ENCODE data around the gene CHKB. TPM values are rescaled to one million over a fixed set of nuclear protein-coding genes. Genes with fewer than 3 reads are reported as not detected.

The CHKB gene
- total RNA-seq, 4 donors from 2014 or later, result 47.0 to 71.3 (median 66.4) TPM

DNA sequence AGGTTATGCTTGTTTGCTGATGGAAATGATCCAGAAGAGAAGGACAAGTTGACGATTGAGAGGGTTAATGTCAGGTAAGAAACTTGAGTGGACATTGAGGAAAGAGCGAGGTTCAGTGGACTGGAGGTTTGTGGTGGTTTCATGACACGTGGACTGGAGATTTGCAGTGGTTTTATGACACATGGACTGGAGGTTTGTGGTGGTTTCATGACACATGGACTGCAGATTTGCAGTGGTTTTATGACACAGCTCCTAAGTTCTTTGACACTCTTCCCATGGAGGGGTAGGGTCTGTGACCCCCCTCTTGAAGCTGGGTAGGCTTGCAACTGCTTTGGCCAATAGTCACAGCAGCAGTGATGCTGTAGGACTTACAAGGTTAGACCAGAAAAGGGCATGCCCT lies 12.5 kb upstream of the CHKB start:
- H3K4me3 ChIP-seq (ENCODE audit: low read depth, poor library complexity, severe bottlenecking), result no peak overlapping the region
- no peak for TF ChIP-seq CTCF (IDR thresholded peaks at IDR 0.05)
- no peak for TF ChIP-seq POLR2A (IDR thresholded peaks at IDR 0.05)
- no peak for DNase-seq (ENCODE audit: low spot score in 2 of 2)
- WGBS, 2 donors, result 88 to 89% methylated on average over 3 of the region's 3 CpGs
- intact Hi-C loops (cut with DNase I; ENCODE audit: low total_unique reads), result no loop called here

DNA sequence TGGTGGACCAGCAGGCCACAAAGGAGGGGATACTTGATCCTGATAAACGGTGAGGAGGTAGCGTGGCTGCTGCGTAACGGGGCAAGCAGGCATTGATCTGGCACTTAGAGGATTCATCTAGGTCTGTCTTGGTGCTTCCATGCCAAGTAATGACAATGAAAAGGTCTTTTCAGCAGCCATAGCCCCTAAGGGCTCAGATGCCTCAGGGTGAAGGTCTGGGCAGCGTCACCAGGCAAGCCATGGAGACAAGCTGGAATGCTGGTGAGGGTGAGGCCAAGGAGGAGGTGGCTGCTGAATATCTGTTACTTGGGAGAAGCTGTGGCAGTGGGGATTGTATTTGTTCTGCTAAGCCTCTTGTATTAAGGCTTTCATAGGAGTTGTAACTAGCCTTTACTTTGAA lies 4.8 kb upstream of the CHKB start:
- 94 to 96% methylated on average over 5 of the region's 5 CpGs for WGBS, 2 donors

GRCh38 chr22:50586416-50586815 lies 3.8 kb upstream of the CHKB start:
- WGBS, 2 donors, result 77 to 83% methylated on average over 4 to 5 of the region's 5 CpGs
- no peak for DNase-seq (ENCODE audit: low spot score in 2 of 2)
- no peak overlapping the region for H3K4me3 ChIP-seq (ENCODE audit: low read depth, poor library complexity, severe bottlenecking)
- TF ChIP-seq CTCF (IDR thresholded peaks at IDR 0.05), result no peak
- no peak for TF ChIP-seq POLR2A (IDR thresholded peaks at IDR 0.05)
- intact Hi-C loops (cut with DNase I; ENCODE audit: low total_unique reads), result no loop called here

More for the DNA sequence above, 4.8 kb upstream of the CHKB start:
- TF ChIP-seq POLR2A (IDR thresholded peaks at IDR 0.05) (no peak), CTCF (IDR thresholded peaks at IDR 0.05) (no peak)
- H3K4me3 ChIP-seq (ENCODE audit: low read depth, poor library complexity, severe bottlenecking), result no peak overlapping the region
- DNase-seq (ENCODE audit: low spot score in 2 of 2), result no peak
- intact Hi-C loops (cut with DNase I; ENCODE audit: low total_unique reads), result no loop called here

- no peak for TF ChIP-seq POLR2A (IDR thresholded peaks at IDR 0.05)
- no peak for TF ChIP-seq CTCF (IDR thresholded peaks at IDR 0.05)
- WGBS, 2 donors, result 95 to 96% methylated on average over 8 of the region's 8 CpGs
- intact Hi-C loops (cut with DNase I; ENCODE audit: low total_unique reads), result no loop called here
- DNase-seq (ENCODE audit: low spot score in 2 of 2), result no peak
- H3K4me3 ChIP-seq (ENCODE audit: low read depth, poor library complexity, severe bottlenecking), result no peak overlapping the region
Observed at GRCh38 chr22:50585781-50586180, 3.1 kb upstream of the CHKB start.

DNA sequence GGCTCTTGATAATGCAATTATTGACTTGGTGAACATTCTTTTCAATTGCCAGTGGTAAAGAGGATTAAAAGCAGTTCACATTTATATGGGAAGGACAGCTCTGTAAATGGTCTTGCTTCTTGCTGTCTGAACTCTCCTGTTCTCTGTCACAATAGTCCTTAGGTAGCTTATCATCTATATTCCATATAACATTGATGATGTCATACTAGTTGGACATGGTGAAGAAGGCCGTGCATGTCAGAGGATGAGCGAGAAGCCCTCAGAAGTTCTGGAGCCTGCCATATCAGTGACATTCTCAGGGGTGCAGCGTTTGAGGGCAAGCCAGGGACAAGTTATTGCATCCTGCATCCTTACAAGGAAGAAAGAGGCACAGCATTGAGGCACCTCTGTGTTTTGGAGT lies 2.6 kb upstream of the CHKB start:
- intact Hi-C loops (cut with DNase I; ENCODE audit: low total_unique reads), result no loop called here
- H3K4me3 ChIP-seq (ENCODE audit: low read depth, poor library complexity, severe bottlenecking), result no peak overlapping the region
- WGBS, 2 donors, result 89 to 93% methylated on average over 3 of the region's 3 CpGs
- TF ChIP-seq POLR2A (IDR thresholded peaks at IDR 0.05) (no peak), CTCF (IDR thresholded peaks at IDR 0.05) (no peak)
- DNase-seq (ENCODE audit: low spot score in 2 of 2), result no peak
